HCT116 (cell line): Measurements from ENCODE around the gene MYOG. TPM values are rescaled to one million over a fixed set of nuclear protein-coding genes. Genes with fewer than 3 reads are reported as not detected.

ENCODE experiments used
- ATAC-seq: fragments of 200-7000 bp; cut with Tn5 transposase; 2 replicates; pipeline ENCODE4 v1.9.1; 2020; ENCODE audit warnings: mild to moderate bottlenecking, moderate library complexity
- BruUV-seq: library from RNA; stranded (reverse); fragments of 400-500 nt; replicated peaks from 2 replicates; lab custom pipeline; 2021; lab: Mats Ljungman, UMichigan
- CTCF ChIA-PET: fragments of 300-600 bp; sonication (Branson Sonifier 250); formaldehyde crosslinking; loops from one replicate; lab custom pipeline; 2021; ENCODE audit warnings: antibody characterized with exemption; lab: Charles Lee
- POLR2A ChIA-PET: fragments of 300-600, 350-600 bp; sonication (Branson Sonifier 250); formaldehyde crosslinking; loops from one replicate; lab custom pipeline; 2021; ENCODE audit warnings: antibody characterized with exemption; lab: Charles Lee
- RAD21 ChIA-PET, 2 experiments: fragments of 300-600 bp; sonication (Branson Sonifier 250); formaldehyde crosslinking; loops; one replicate each; lab custom pipeline; 2023; ENCODE audit warnings: low total read pairs in 2 of 2; ENCODE audit not compliant: uncharacterized antibody in 2 of 2, unreplicated experiment in 2 of 2, low non-redundant PET in 1 of 2; lab: Charles Lee
- DNase-seq: peaks from one replicate; pipeline ENCODE4 v3.0.0-alpha.2; 2010; ENCODE audit warnings: low read depth, low spot score
- H2AFZ ChIP-seq: fragments of 200-600 bp; shearing (Covaris generic), sonication (generic); 2 replicates; pipeline ENCODE4 v1.6.1; 2017; ENCODE audit warnings: low read depth, mixed run types, mixed read lengths, antibody characterized with exemption, low read length; ENCODE audit not compliant: poor library complexity, severe bottlenecking
- H3K27ac ChIP-seq: 2 replicates; pipeline ENCODE4 v1.5.1; 2012; ENCODE audit warnings: low read depth, low read length
- H3K27me3 ChIP-seq: fragments of 200-600 bp; sonication (generic); 2 replicates; pipeline ENCODE4 v1.6.1; 2016; ENCODE audit warnings: mixed run types, low read length, mixed read lengths; ENCODE audit not compliant: insufficient read depth
- H3K36me3 ChIP-seq, 2 experiments: fragments of 200-500 bp in 1 of 2; fragments of 200-600 bp in 1 of 2; sonication (Bioruptor generic) in 1 of 2; sonication (generic) in 1 of 2; 2 replicates each; pipeline versions ENCODE4 v1.5.1 to v1.6.1; 2014 to 2016; ENCODE audit warnings: low read length in 2 of 2, inconsistent platforms in 1 of 2, mixed read lengths in 1 of 2, mixed run types in 1 of 2; ENCODE audit not compliant: insufficient read depth in 2 of 2, control insufficient read depth in 1 of 2
- H3K4me1 ChIP-seq, 2 experiments: fragments of 200-600 bp in 1 of 2; sonication (generic) in 1 of 2; 2 replicates each; pipeline versions ENCODE4 v1.5.1 to v1.6.1; 2012 to 2017; ENCODE audit warnings: low read length in 2 of 2, inconsistent platforms in 1 of 2, mild to moderate bottlenecking in 1 of 2, mixed read lengths in 1 of 2, mixed run types in 1 of 2, moderate library complexity in 1 of 2; ENCODE audit not compliant: insufficient read depth in 2 of 2, control insufficient read depth in 1 of 2
- H3K4me2 ChIP-seq: fragments of 200-600 bp; sonication (generic); 2 replicates; pipeline ENCODE4 v1.6.1; 2017; ENCODE audit warnings: mixed run types, low read length, mixed read lengths
- H3K4me3 ChIP-seq, 2 experiments: fragments of 200-600 bp in 1 of 2; sonication (generic) in 1 of 2; replicated peaks in 1 of 2; 2 replicates each; pipeline ENCODE4 v1.5.1; 2011 to 2016; ENCODE audit warnings: low read length in 2 of 2, control low read depth in 1 of 2, low read depth in 1 of 2, mild to moderate bottlenecking in 1 of 2, mixed read lengths in 1 of 2, mixed run types in 1 of 2
- H3K79me2 ChIP-seq: fragments of 200-600 bp; sonication (generic); 2 replicates; pipeline ENCODE4 v1.6.1; 2017; ENCODE audit warnings: mild to moderate bottlenecking, mixed run types, low read length, moderate library complexity, mixed read lengths; ENCODE audit not compliant: insufficient read depth
- H3K9ac ChIP-seq: fragments of 200-600 bp; sonication (generic); 2 replicates; pipeline ENCODE4 v1.6.1; 2016; ENCODE audit warnings: low read length, mixed read lengths
- H3K9me2 ChIP-seq: fragments of 200-600 bp; sonication (generic), shearing (Covaris generic); 2 replicates; pipeline ENCODE4 v1.6.1; 2017; ENCODE audit warnings: mixed run types, mild to moderate bottlenecking, moderate library complexity; ENCODE audit not compliant: insufficient read depth
- H3K9me3 ChIP-seq, 2 experiments: fragments of 200-500 bp in 1 of 2; fragments of 200-600 bp in 1 of 2; sonication (Bioruptor generic) in 1 of 2; sonication (generic) in 1 of 2; 2 replicates each; pipeline ENCODE4 v1.6.1; 2014 to 2017; ENCODE audit warnings: low read length in 2 of 2, mixed read lengths in 2 of 2, inconsistent platforms in 1 of 2, low read depth in 1 of 2, mild to moderate bottlenecking in 1 of 2, mixed run types in 1 of 2, moderate library complexity in 1 of 2; ENCODE audit not compliant: control insufficient read depth in 1 of 2, insufficient read depth in 1 of 2
- H4K20me1 ChIP-seq: fragments of 200-600 bp; sonication (generic), shearing (Covaris generic); 2 replicates; pipeline ENCODE4 v1.6.1; 2017; ENCODE audit warnings: mixed run types, mild to moderate bottlenecking, moderate library complexity; ENCODE audit not compliant: insufficient read depth
- CBX3 ChIP-seq: IDR thresholded peaks from 2 replicates; pipeline ENCODE4 v1.6.1; 2012; ENCODE audit warnings: low read depth
- EGR1 ChIP-seq: IDR thresholded peaks from 2 replicates; pipeline ENCODE4 v1.6.1; 2012; ENCODE audit warnings: low read depth
- FOSL1 ChIP-seq: IDR thresholded peaks from 2 replicates; pipeline ENCODE4 v1.6.1; 2012; ENCODE audit warnings: low read depth
- RAD21 ChIP-seq: IDR thresholded peaks from 2 replicates; pipeline ENCODE4 v1.6.1; 2012; ENCODE audit warnings: low read depth, mild to moderate bottlenecking
- SRF ChIP-seq: IDR thresholded peaks from 2 replicates; pipeline ENCODE4 v1.6.1; 2012; ENCODE audit warnings: low read depth
- intact Hi-C: fragments of 100-400 bp; cut with micrococcal nuclease; formaldehyde crosslinking; loops from 2 replicates; pipeline ENCODE4 v1.10.0; 2022
- total RNA-seq: library from RNA; stranded (reverse); gene quantifications from one replicate; pipeline ENCODE4 v1.2.1, GENCODE V29; 2021; ENCODE audit not compliant: unreplicated experiment
- TF ChIP-seq, protein P1 (sequence below): IDR thresholded peaks from 2 replicates; pipeline ENCODE4 v1.6.1; 2012
- TF ChIP-seq, protein P2 (sequence below), 3 experiments: fragments of 200-600 bp in 1 of 3; sonication (generic) in 1 of 3; IDR thresholded peaks in 2 of 3; conservative IDR thresholded peaks in 1 of 3; 2 replicates each; pipeline ENCODE4 v1.5.1; 2012 to 2017; ENCODE audit warnings: low read depth in 2 of 3, low read length in 2 of 3, antibody characterized with exemption in 1 of 3, borderline replicate concordance in 1 of 3, control low read depth in 1 of 3, mild to moderate bottlenecking in 1 of 3, mixed read lengths in 1 of 3, mixed run types in 1 of 3, moderate library complexity in 1 of 3; ENCODE audit not compliant: insufficient read depth in 1 of 3

The MYOG gene
- total RNA-seq, 1 experiment from 2014 or later, result not detected

DNA sequence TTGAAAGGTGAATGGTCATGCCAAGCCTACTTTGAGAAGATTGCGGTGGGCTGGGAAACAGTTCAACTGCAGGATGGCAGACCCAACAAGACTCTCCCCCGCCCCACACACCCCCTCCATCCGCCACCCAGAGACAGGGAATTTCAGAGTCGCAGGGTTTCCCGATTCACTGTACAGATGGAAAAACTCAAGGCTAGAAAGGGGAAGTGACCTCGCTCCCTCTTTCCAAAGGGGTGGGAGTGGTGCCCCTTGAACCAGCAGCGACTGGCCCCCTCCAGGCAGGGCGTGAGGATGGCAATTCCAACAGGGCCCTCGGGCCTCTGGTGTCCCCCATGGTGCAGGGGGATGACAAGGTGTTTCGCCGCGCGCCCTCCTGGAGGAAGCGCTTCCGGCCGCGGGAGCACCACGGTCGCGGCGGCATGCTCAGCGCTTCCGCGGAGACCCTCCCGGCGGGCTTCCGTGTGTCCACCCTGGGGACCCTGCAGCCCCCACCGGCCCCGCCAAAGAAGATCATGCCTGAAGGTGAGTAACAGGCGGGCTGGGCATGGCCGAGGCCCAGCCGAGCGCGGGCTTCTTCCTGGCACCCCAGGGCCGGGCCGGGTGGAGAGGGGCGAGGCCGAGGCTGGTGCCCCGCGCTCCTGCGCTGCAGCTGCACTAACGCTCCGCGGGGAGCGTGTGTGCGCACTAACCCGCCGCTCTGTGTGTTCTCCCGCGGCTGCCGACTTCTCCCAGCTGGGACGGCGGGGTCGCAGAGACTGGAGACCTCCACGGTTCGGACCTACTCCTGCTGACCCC is 10.4 kb downstream of the MYOG start:
- ChIA-PET POLR2A (no interaction called here), CTCF (no interaction called here), RAD21 (no interaction called here)
- intact Hi-C loops, result no loop called here
- Histone ChIP-seq H3K4me3 (no peak overlapping the region), H3K27ac (no peak overlapping the region), H3K9ac (no peak overlapping the region), H3K4me2 (no peak overlapping the region), H2AFZ (no peak overlapping the region), H3K27me3 (no peaks in the 10 kb centered on the region), H3K9me3 (no peaks in the 10 kb centered on the region), H3K36me3 (peaks cover 0 to 4% of the 10 kb centered on the region in 2 experiments; a peak in 1 of 4 replicates), H3K4me1 (no peaks in the 10 kb centered on the region), H4K20me1 (no peaks in the 10 kb centered on the region), H3K9me2 (no peaks in the 10 kb centered on the region), H3K79me2 (no peaks in the 10 kb centered on the region)
- ATAC-seq (no peak), DNase-seq (no peak)
- BruUV-seq, result no TSS peak
- no peak for TF ChIP-seq RAD21
- no peak for TF ChIP-seq EGR1
- no peak for TF ChIP-seq SRF
- TF ChIP-seq, protein P1, sequence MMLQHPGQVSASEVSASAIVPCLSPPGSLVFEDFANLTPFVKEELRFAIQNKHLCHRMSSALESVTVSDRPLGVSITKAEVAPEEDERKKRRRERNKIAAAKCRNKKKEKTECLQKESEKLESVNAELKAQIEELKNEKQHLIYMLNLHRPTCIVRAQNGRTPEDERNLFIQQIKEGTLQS, result no peak
- no peak for TF ChIP-seq CBX3
- TF ChIP-seq FOSL1, result no peak
- TF ChIP-seq, protein P2, sequence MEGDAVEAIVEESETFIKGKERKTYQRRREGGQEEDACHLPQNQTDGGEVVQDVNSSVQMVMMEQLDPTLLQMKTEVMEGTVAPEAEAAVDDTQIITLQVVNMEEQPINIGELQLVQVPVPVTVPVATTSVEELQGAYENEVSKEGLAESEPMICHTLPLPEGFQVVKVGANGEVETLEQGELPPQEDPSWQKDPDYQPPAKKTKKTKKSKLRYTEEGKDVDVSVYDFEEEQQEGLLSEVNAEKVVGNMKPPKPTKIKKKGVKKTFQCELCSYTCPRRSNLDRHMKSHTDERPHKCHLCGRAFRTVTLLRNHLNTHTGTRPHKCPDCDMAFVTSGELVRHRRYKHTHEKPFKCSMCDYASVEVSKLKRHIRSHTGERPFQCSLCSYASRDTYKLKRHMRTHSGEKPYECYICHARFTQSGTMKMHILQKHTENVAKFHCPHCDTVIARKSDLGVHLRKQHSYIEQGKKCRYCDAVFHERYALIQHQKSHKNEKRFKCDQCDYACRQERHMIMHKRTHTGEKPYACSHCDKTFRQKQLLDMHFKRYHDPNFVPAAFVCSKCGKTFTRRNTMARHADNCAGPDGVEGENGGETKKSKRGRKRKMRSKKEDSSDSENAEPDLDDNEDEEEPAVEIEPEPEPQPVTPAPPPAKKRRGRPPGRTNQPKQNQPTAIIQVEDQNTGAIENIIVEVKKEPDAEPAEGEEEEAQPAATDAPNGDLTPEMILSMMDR (IDR thresholded peaks at IDR 0.05 in 2 of 3, conservative IDR thresholded peaks at IDR 0.05 in 1 of 3; ENCODE audit: borderline replicate concordance in 1 of 3, insufficient read depth in 1 of 3, low read depth in 2 of 3, low read length in 2 of 3), result no peak
